HepG2 (cell line): Measurements from ENCODE around the gene ARHGAP29.

Experiments
- CTCF ChIP-seq: sonication (generic); formaldehyde crosslinking; IDR thresholded peaks from 2 replicates; pipeline ENCODE4 v1.5.0; 2020; ENCODE audit warnings: mild to moderate bottlenecking, missing genetic modification reagents, moderate library complexity
- HNF1A ChIP-seq, 2 experiments: sonication (generic) in 1 of 2; formaldehyde crosslinking in 1 of 2; IDR thresholded peaks; 2 replicates each; pipeline versions ENCODE4 v1.4.0 to v1.6.1; 2016 to 2020; ENCODE audit warnings: borderline replicate concordance in 1 of 2, low read depth in 1 of 2, mild to moderate bottlenecking in 1 of 2, missing genetic modification reagents in 1 of 2
- TFE3 ChIP-seq: IDR thresholded peaks from 2 replicates; pipeline ENCODE4 v1.6.1; 2016

- TF ChIP-seq TFE3 (CRISPR knock-in tag) (no peak), CTCF (CRISPR knock-in tag) (no peak), HNF1A (IDR thresholded peaks at IDR 0.05; ENCODE audit: low read depth) (no peak), HNF1A (CRISPR knock-in tag; IDR thresholded peaks at IDR 0.05; ENCODE audit: borderline replicate concordance) (no peak)
Measured at GRCh38 chr1:94182191-94182590, 55.2 kb downstream of the ARHGAP29 start.
